CD14-positive monocyte (primary cell): ENCODE measurements around the gene CA11. TPM values are rescaled to one million over a fixed set of nuclear protein-coding genes. Genes with fewer than 3 reads are reported as not detected.

Experiments used
- DNase-seq, 3 donors: peaks; one replicate each; pipeline ENCODE4 v3.0.0-alpha.2; 2011 to 2022
- H2AFZ ChIP-seq: 2 replicates; pipeline ENCODE4 v1.6.0; 2012; ENCODE audit warnings: mild to moderate bottlenecking, low read depth, low read length, inconsistent platforms; ENCODE audit not compliant: insufficient read depth, poor library complexity, severe bottlenecking
- H3K27ac ChIP-seq, 2 donors: 1 replicate in 1 of 2; 2 replicates in 1 of 2; pipeline ENCODE4 v1.5.1; 2012 to 2013; ENCODE audit warnings: low read length in 2 of 2, control low read depth in 1 of 2, inconsistent platforms in 1 of 2, low read depth in 1 of 2, mild to moderate bottlenecking in 1 of 2
- H3K27me3 ChIP-seq, 2 donors: one replicate each; pipeline versions ENCODE4 v1.6.0 to v1.6.1; 2011 to 2013; ENCODE audit warnings: low read length in 2 of 2; ENCODE audit not compliant: control insufficient read depth in 2 of 2, insufficient read depth in 2 of 2
- H3K36me3 ChIP-seq, 2 donors: replicated peaks in 1 of 2; 1 replicate in 1 of 2; 2 replicates in 1 of 2; pipeline versions ENCODE4 v1.5.1 to v1.6.1; 2012 to 2013; ENCODE audit warnings: low read length in 2 of 2, control low read depth in 1 of 2, inconsistent platforms in 1 of 2, mild to moderate bottlenecking in 1 of 2; ENCODE audit not compliant: insufficient read depth in 2 of 2, control insufficient read depth in 1 of 2
- H3K4me1 ChIP-seq, 2 donors: 1 replicate in 1 of 2; 2 replicates in 1 of 2; pipeline versions ENCODE4 v1.5.1 to v1.6.1; 2012 to 2013; ENCODE audit warnings: low read length in 2 of 2, control low read depth in 1 of 2, inconsistent platforms in 1 of 2, mild to moderate bottlenecking in 1 of 2, moderate library complexity in 1 of 2; ENCODE audit not compliant: insufficient read depth in 2 of 2, control insufficient read depth in 1 of 2
- H3K4me2 ChIP-seq: replicated peaks from 2 replicates; pipeline ENCODE3; 2012; ENCODE audit warnings: low read length, moderate library complexity, mild to moderate bottlenecking; ENCODE audit not compliant: poor library complexity, severe bottlenecking; ENCODE audit errors: extremely low read depth
- H3K4me3 ChIP-seq, 3 experiments: fragments of 200-600 bp in 1 of 3; sonication (generic) in 1 of 3; replicated peaks in 1 of 3; 1 replicate in 2 of 3; 2 replicates in 1 of 3; pipeline ENCODE4 v1.5.1; 2011 to 2013; ENCODE audit warnings: low read length in 3 of 3, mild to moderate bottlenecking in 3 of 3, control low read depth in 2 of 3, low read depth in 2 of 3, inconsistent platforms in 1 of 3, moderate library complexity in 1 of 3
- H3K79me2 ChIP-seq: 2 replicates; pipeline ENCODE4 v1.6.0; 2012; ENCODE audit warnings: mild to moderate bottlenecking, control low read depth, inconsistent platforms, low read length, moderate library complexity; ENCODE audit not compliant: insufficient read depth
- H3K9ac ChIP-seq: 2 replicates; pipeline ENCODE4 v1.6.0; 2017; ENCODE audit warnings: low read length, mild to moderate bottlenecking; ENCODE audit not compliant: insufficient read depth, poor library complexity, severe bottlenecking
- H3K9me3 ChIP-seq, 2 donors: replicated peaks in 1 of 2; 1 replicate in 1 of 2; 2 replicates in 1 of 2; pipeline versions ENCODE4 v1.5.1 to v1.6.1; 2012 to 2013; ENCODE audit warnings: low read length in 2 of 2, control low read depth in 1 of 2; ENCODE audit not compliant: control insufficient read depth in 1 of 2, insufficient read depth in 1 of 2
- H4K20me1 ChIP-seq: 2 replicates; pipeline ENCODE4 v1.6.0; 2012; ENCODE audit warnings: mild to moderate bottlenecking, low read length, control low read depth, moderate library complexity; ENCODE audit not compliant: insufficient read depth
- H3K27ac Mint-ChIP-seq, 7 donors: one replicate each; pipeline ENCODE4 v1.8.0; 2020; ENCODE audit warnings: mild to moderate bottlenecking in 7 of 7, mixed read lengths in 7 of 7, moderate library complexity in 6 of 7, inconsistent platforms in 2 of 7
- H3K27me3 Mint-ChIP-seq, 3 donors: one replicate each; pipeline ENCODE4 v1.8.0; 2021 to 2022; ENCODE audit warnings: low read depth in 3 of 3, mild to moderate bottlenecking in 3 of 3, mixed read lengths in 3 of 3, moderate library complexity in 3 of 3, inconsistent platforms in 1 of 3
- H3K36me3 Mint-ChIP-seq, 2 donors: one replicate each; pipeline ENCODE4 v1.8.0; 2020; ENCODE audit warnings: mixed read lengths in 2 of 2, inconsistent platforms in 1 of 2, mild to moderate bottlenecking in 1 of 2
- H3K4me1 Mint-ChIP-seq: one replicate; pipeline ENCODE4 v1.8.0; 2020; ENCODE audit warnings: mild to moderate bottlenecking, mixed read lengths
- H3K4me3 Mint-ChIP-seq, 2 donors: one replicate each; pipeline ENCODE4 v1.8.0; 2020; ENCODE audit warnings: mild to moderate bottlenecking in 2 of 2, mixed read lengths in 2 of 2, moderate library complexity in 1 of 2
- H3K9me3 Mint-ChIP-seq, 7 donors: one replicate each; pipeline ENCODE4 v1.8.0; 2020 to 2022; ENCODE audit warnings: mixed read lengths in 7 of 7, mild to moderate bottlenecking in 6 of 7, moderate library complexity in 6 of 7, inconsistent platforms in 2 of 7
- WGBS: methylation state at CpG from one replicate; pipeline ENCODE4 v1.1.5; 2013; ENCODE audit warnings: missing lambda C conversion rate; ENCODE audit not compliant: insufficient coverage; 5-methylcytosine and 5-hydroxymethylcytosine counted together
- intact Hi-C, 2 donors: fragments of 100-400 bp; cut with micrococcal nuclease; formaldehyde crosslinking; loops; one replicate each; pipeline versions ENCODE4 v1.15.0 to v1.15.1; 2023
- polyA plus RNA-seq, 3 donors: library from polyadenylated mRNA; depleted of rRNA in 1 of 3; unstranded in 2 of 3; stranded (reverse) in 1 of 3; fragments of 300-500 nt in 2 of 3; fragments of >200 nt in 1 of 3; fragmentation: Illumina TruSeq in 2 of 3; gene quantifications; 1 replicate in 2 of 3; 2 replicates in 1 of 3; pipeline ENCODE4 v1.2.3, GENCODE V29; 2012 to 2021
- TF ChIP-seq, protein P1 (sequence below): fragments of 200-600 bp; IDR thresholded peaks from one replicate; pipeline ENCODE4 v1.8.0; 2022; ENCODE audit warnings: antibody characterized with exemption, mild to moderate bottlenecking

The CA11 gene
- polyA plus RNA-seq, 3 donors = 1.1 to 4.9 (median 1.8) TPM

- Mint-ChIP-seq H3K4me1 (peaks cover 43% of the 10 kb centered on the region), H3K9me3 (peaks cover 0 to 3% (median 1%) of the 10 kb centered on the region in 7 donors), H3K27me3 (peaks cover 3 to 11% (median 9%) of the 10 kb centered on the region in 3 donors), H3K27ac (peak overlapping the region; percentile 96 to 99 (median 99)), H3K4me3 (peak overlapping the region; percentile 98 to 99), H3K36me3 (peaks cover 6 to 8% of the 10 kb centered on the region in 2 donors)
- DNase-seq = peak; percentile 84 to 93 (median 91)
- H3K36me3 ChIP-seq = peaks cover 1 to 2% of the 10 kb centered on the region in 2 donors
- intact Hi-C loops = loop anchor here (5.0 to 10.0 kb wide), 3 partner anchors 313 to 329 kb away; partner anchors contain the start of genes FTL (in 2 of the 2) and EMP3 (in 1 of the 2)
- H3K9me3 ChIP-seq = no peaks in the 10 kb centered on the region
- peaks cover 10% of the 10 kb centered on the region for H4K20me1 ChIP-seq
- WGBS = 2% methylated on average over 22 of the region's 29 CpGs
- TF ChIP-seq, protein P1, sequence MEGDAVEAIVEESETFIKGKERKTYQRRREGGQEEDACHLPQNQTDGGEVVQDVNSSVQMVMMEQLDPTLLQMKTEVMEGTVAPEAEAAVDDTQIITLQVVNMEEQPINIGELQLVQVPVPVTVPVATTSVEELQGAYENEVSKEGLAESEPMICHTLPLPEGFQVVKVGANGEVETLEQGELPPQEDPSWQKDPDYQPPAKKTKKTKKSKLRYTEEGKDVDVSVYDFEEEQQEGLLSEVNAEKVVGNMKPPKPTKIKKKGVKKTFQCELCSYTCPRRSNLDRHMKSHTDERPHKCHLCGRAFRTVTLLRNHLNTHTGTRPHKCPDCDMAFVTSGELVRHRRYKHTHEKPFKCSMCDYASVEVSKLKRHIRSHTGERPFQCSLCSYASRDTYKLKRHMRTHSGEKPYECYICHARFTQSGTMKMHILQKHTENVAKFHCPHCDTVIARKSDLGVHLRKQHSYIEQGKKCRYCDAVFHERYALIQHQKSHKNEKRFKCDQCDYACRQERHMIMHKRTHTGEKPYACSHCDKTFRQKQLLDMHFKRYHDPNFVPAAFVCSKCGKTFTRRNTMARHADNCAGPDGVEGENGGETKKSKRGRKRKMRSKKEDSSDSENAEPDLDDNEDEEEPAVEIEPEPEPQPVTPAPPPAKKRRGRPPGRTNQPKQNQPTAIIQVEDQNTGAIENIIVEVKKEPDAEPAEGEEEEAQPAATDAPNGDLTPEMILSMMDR = no peak
- H3K4me2 ChIP-seq = peak overlapping the region; percentile 93
- H3K27me3 ChIP-seq = no peaks in the 10 kb centered on the region
- H3K9ac ChIP-seq = peak overlapping the region; percentile 84
- peaks cover 40 to 66% of the 10 kb centered on the region in 2 donors for H3K4me1 ChIP-seq
- peak overlapping the region; percentile 70 to 86 (median 84) for H3K4me3 ChIP-seq
- H3K27ac ChIP-seq = peak overlapping the region; percentile 95 to 96
- H3K79me2 ChIP-seq = peaks cover 40% of the 10 kb centered on the region
- H2AFZ ChIP-seq = peak overlapping the region; percentile 77
These were observed 7.8 kb downstream of the CA11 start for GRCh38 chr19:48637948-48638830.

- Mint-ChIP-seq H3K4me1 (peaks cover 50% of the 10 kb centered on the region), H3K9me3 (peaks cover 0 to 3% (median 1%) of the 10 kb centered on the region in 7 donors), H3K27ac (peak overlapping the region; percentile 96 to 99 (median 99)), H3K4me3 (peak overlapping the region; percentile 98 to 99), H3K27me3 (peaks cover 3 to 10% (median 9%) of the 10 kb centered on the region in 3 donors), H3K36me3 (peaks cover 10 to 12% of the 10 kb centered on the region in 2 donors)
- peaks cover 6 to 8% of the 10 kb centered on the region in 2 donors for H3K36me3 ChIP-seq
- peak overlapping the region; percentile 70 to 86 (median 84) for H3K4me3 ChIP-seq
- H3K27ac ChIP-seq = peak overlapping the region; percentile 95 to 96
- peak overlapping the region; percentile 84 for H3K9ac ChIP-seq
- DNase-seq = peak; percentile 97 to 99 (median 98)
- H3K27me3 ChIP-seq = no peaks in the 10 kb centered on the region
- peaks cover 44% of the 10 kb centered on the region for H3K79me2 ChIP-seq
- H3K4me2 ChIP-seq = peak overlapping the region; percentile 93
- peaks cover 10% of the 10 kb centered on the region for H4K20me1 ChIP-seq
- H3K4me1 ChIP-seq = peaks cover 47 to 73% of the 10 kb centered on the region in 2 donors
- under 1% methylated on average over 34 of the region's 38 CpGs for WGBS
- TF ChIP-seq, protein P1 = no peak
- no peaks in the 10 kb centered on the region for H3K9me3 ChIP-seq
- H2AFZ ChIP-seq = peak overlapping the region; percentile 61
- intact Hi-C loops = loop anchor here (5.0 to 10.0 kb wide), 3 partner anchors 313 to 330 kb away; partner anchors contain the start of genes FTL (in 2 of the 2) and EMP3 (in 1 of the 2)
These were observed 8.5 kb downstream of the CA11 start for GRCh38 chr19:48637449-48637947.
